HEK293T (cell line): ENCODE measurements around the gene CELF6.

Experiments
- BHLHE40 ChIP-seq: fragments of 450-650 bp; IDR thresholded peaks from 2 replicates; pipeline ENCODE4 v1.6.1; 2016; ENCODE audit warnings: mild to moderate bottlenecking, moderate library complexity, borderline replicate concordance
- CTBP1 ChIP-seq: fragments of 450-650 bp; IDR thresholded peaks from 2 replicates; pipeline ENCODE4 v1.6.1; 2016; ENCODE audit warnings: borderline replicate concordance
- ELF4 ChIP-seq: fragments of 450-650 bp; IDR thresholded peaks from 2 replicates; pipeline ENCODE4 v1.6.1; 2017; ENCODE audit warnings: antibody characterized with exemption
- FOXA1 ChIP-seq: fragments of 450-650 bp; IDR thresholded peaks from 2 replicates; pipeline ENCODE4 v1.6.1; 2016; ENCODE audit warnings: mild to moderate bottlenecking
- FOXK2 ChIP-seq: fragments of 450-650 bp; IDR thresholded peaks from 2 replicates; pipeline ENCODE4 v1.6.1; 2016; ENCODE audit warnings: mild to moderate bottlenecking
- FOXM1 ChIP-seq: fragments of 450-650 bp; IDR thresholded peaks from 2 replicates; pipeline ENCODE4 v1.6.1; 2017; ENCODE audit warnings: mild to moderate bottlenecking, borderline replicate concordance
- HDGF ChIP-seq: fragments of 450-650 bp; IDR thresholded peaks from 2 replicates; pipeline ENCODE4 v1.6.1; 2017; ENCODE audit warnings: antibody characterized with exemption, borderline replicate concordance
- LEF1 ChIP-seq: fragments of 450-650 bp; IDR thresholded peaks from 2 replicates; pipeline ENCODE4 v1.6.1; 2017; ENCODE audit warnings: mild to moderate bottlenecking, borderline replicate concordance
- NFRKB ChIP-seq: fragments of 450-650 bp; IDR thresholded peaks from 2 replicates; pipeline ENCODE4 v1.6.1; 2016; ENCODE audit warnings: mild to moderate bottlenecking, moderate library complexity
- SP1 ChIP-seq: fragments of 450-650 bp; IDR thresholded peaks from 2 replicates; pipeline ENCODE4 v1.6.1; 2017
- SUZ12 ChIP-seq: fragments of 450-650 bp; IDR thresholded peaks from 2 replicates; pipeline ENCODE4 v1.6.1; 2016; ENCODE audit warnings: mild to moderate bottlenecking
- TARDBP ChIP-seq: fragments of 450-650 bp; IDR thresholded peaks from 2 replicates; pipeline ENCODE4 v1.6.1; 2016
- ZNF384 ChIP-seq: fragments of 450-650 bp; IDR thresholded peaks from 2 replicates; pipeline ENCODE4 v1.6.1; 2016
- TF ChIP-seq, protein P1 (sequence below): fragments of 450-650 bp; IDR thresholded peaks from 2 replicates; pipeline ENCODE4 v1.6.1; 2016

DNA sequence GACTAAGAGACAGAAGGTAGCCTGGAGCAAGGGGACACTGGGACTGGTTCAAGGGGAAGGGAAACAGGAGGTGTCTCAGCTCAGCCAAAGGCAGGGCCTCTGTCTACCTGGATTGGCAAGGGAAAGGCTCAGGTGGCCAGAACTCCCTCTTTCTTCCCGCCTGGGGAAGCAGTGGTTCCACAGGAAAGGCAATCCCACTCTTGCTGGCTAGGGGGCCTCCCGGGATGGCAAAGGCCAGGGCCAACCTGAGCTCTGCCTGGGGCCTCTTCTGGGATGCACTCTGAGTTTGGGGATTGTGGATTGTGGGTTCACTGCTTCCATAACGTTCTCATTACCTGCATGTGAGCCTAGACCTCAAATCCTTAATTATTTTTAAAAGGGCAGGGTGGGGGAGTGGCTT lies 34.6 kb downstream of the CELF6 start:
- no peak for TF ChIP-seq SUZ12
- no peak for TF ChIP-seq FOXM1
- TF ChIP-seq SP1 = no peak
- TF ChIP-seq CTBP1 = no peak
- TF ChIP-seq TARDBP = no peak
- no peak for TF ChIP-seq ELF4
- TF ChIP-seq FOXA1 = no peak
- TF ChIP-seq, protein P1, sequence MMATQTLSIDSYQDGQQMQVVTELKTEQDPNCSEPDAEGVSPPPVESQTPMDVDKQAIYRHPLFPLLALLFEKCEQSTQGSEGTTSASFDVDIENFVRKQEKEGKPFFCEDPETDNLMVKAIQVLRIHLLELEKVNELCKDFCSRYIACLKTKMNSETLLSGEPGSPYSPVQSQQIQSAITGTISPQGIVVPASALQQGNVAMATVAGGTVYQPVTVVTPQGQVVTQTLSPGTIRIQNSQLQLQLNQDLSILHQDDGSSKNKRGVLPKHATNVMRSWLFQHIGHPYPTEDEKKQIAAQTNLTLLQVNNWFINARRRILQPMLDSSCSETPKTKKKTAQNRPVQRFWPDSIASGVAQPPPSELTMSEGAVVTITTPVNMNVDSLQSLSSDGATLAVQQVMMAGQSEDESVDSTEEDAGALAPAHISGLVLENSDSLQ = no peak
- TF ChIP-seq LEF1 = no peak
- no peak for TF ChIP-seq NFRKB
- no peak for TF ChIP-seq HDGF
- no peak for TF ChIP-seq BHLHE40
- no peak for TF ChIP-seq FOXK2
- no peak for TF ChIP-seq ZNF384
